CD14-positive monocyte (primary cell): ENCODE data around the gene MYRFL. TPM values are rescaled to one million over a fixed set of nuclear protein-coding genes. Genes with fewer than 3 reads are reported as not detected.

ENCODE experiments used
- DNase-seq, 3 donors: peaks; one replicate each; pipeline ENCODE4 v3.0.0-alpha.2; 2011 to 2022
- H2AFZ ChIP-seq: 2 replicates; pipeline ENCODE4 v1.6.0; 2012; ENCODE audit warnings: mild to moderate bottlenecking, low read depth, low read length, inconsistent platforms; ENCODE audit not compliant: insufficient read depth, poor library complexity, severe bottlenecking
- H3K27ac ChIP-seq, 2 donors: 1 replicate in 1 of 2; 2 replicates in 1 of 2; pipeline ENCODE4 v1.5.1; 2012 to 2013; ENCODE audit warnings: low read length in 2 of 2, control low read depth in 1 of 2, inconsistent platforms in 1 of 2, low read depth in 1 of 2, mild to moderate bottlenecking in 1 of 2
- H3K27me3 ChIP-seq, 2 donors: one replicate each; pipeline versions ENCODE4 v1.6.0 to v1.6.1; 2011 to 2013; ENCODE audit warnings: low read length in 2 of 2; ENCODE audit not compliant: control insufficient read depth in 2 of 2, insufficient read depth in 2 of 2
- H3K36me3 ChIP-seq, 2 donors: replicated peaks in 1 of 2; 1 replicate in 1 of 2; 2 replicates in 1 of 2; pipeline versions ENCODE4 v1.5.1 to v1.6.1; 2012 to 2013; ENCODE audit warnings: low read length in 2 of 2, control low read depth in 1 of 2, inconsistent platforms in 1 of 2, mild to moderate bottlenecking in 1 of 2; ENCODE audit not compliant: insufficient read depth in 2 of 2, control insufficient read depth in 1 of 2
- H3K4me1 ChIP-seq, 2 donors: 1 replicate in 1 of 2; 2 replicates in 1 of 2; pipeline versions ENCODE4 v1.5.1 to v1.6.1; 2012 to 2013; ENCODE audit warnings: low read length in 2 of 2, control low read depth in 1 of 2, inconsistent platforms in 1 of 2, mild to moderate bottlenecking in 1 of 2, moderate library complexity in 1 of 2; ENCODE audit not compliant: insufficient read depth in 2 of 2, control insufficient read depth in 1 of 2
- H3K4me2 ChIP-seq: replicated peaks from 2 replicates; pipeline ENCODE3; 2012; ENCODE audit warnings: low read length, moderate library complexity, mild to moderate bottlenecking; ENCODE audit not compliant: poor library complexity, severe bottlenecking; ENCODE audit errors: extremely low read depth
- H3K4me3 ChIP-seq, 3 experiments: fragments of 200-600 bp in 1 of 3; sonication (generic) in 1 of 3; replicated peaks in 1 of 3; 1 replicate in 2 of 3; 2 replicates in 1 of 3; pipeline ENCODE4 v1.5.1; 2011 to 2013; ENCODE audit warnings: low read length in 3 of 3, mild to moderate bottlenecking in 3 of 3, control low read depth in 2 of 3, low read depth in 2 of 3, inconsistent platforms in 1 of 3, moderate library complexity in 1 of 3
- H3K79me2 ChIP-seq: 2 replicates; pipeline ENCODE4 v1.6.0; 2012; ENCODE audit warnings: mild to moderate bottlenecking, control low read depth, inconsistent platforms, low read length, moderate library complexity; ENCODE audit not compliant: insufficient read depth
- H3K9ac ChIP-seq: 2 replicates; pipeline ENCODE4 v1.6.0; 2017; ENCODE audit warnings: low read length, mild to moderate bottlenecking; ENCODE audit not compliant: insufficient read depth, poor library complexity, severe bottlenecking
- H3K9me3 ChIP-seq, 2 donors: replicated peaks in 1 of 2; 1 replicate in 1 of 2; 2 replicates in 1 of 2; pipeline versions ENCODE4 v1.5.1 to v1.6.1; 2012 to 2013; ENCODE audit warnings: low read length in 2 of 2, control low read depth in 1 of 2; ENCODE audit not compliant: control insufficient read depth in 1 of 2, insufficient read depth in 1 of 2
- H4K20me1 ChIP-seq: 2 replicates; pipeline ENCODE4 v1.6.0; 2012; ENCODE audit warnings: mild to moderate bottlenecking, low read length, control low read depth, moderate library complexity; ENCODE audit not compliant: insufficient read depth
- H3K27ac Mint-ChIP-seq, 7 donors: one replicate each; pipeline ENCODE4 v1.8.0; 2020; ENCODE audit warnings: mild to moderate bottlenecking in 7 of 7, mixed read lengths in 7 of 7, moderate library complexity in 6 of 7, inconsistent platforms in 2 of 7
- H3K27me3 Mint-ChIP-seq, 3 donors: one replicate each; pipeline ENCODE4 v1.8.0; 2021 to 2022; ENCODE audit warnings: low read depth in 3 of 3, mild to moderate bottlenecking in 3 of 3, mixed read lengths in 3 of 3, moderate library complexity in 3 of 3, inconsistent platforms in 1 of 3
- H3K36me3 Mint-ChIP-seq, 2 donors: one replicate each; pipeline ENCODE4 v1.8.0; 2020; ENCODE audit warnings: mixed read lengths in 2 of 2, inconsistent platforms in 1 of 2, mild to moderate bottlenecking in 1 of 2
- H3K4me1 Mint-ChIP-seq: one replicate; pipeline ENCODE4 v1.8.0; 2020; ENCODE audit warnings: mild to moderate bottlenecking, mixed read lengths
- H3K4me3 Mint-ChIP-seq, 2 donors: one replicate each; pipeline ENCODE4 v1.8.0; 2020; ENCODE audit warnings: mild to moderate bottlenecking in 2 of 2, mixed read lengths in 2 of 2, moderate library complexity in 1 of 2
- H3K9me3 Mint-ChIP-seq, 7 donors: one replicate each; pipeline ENCODE4 v1.8.0; 2020 to 2022; ENCODE audit warnings: mixed read lengths in 7 of 7, mild to moderate bottlenecking in 6 of 7, moderate library complexity in 6 of 7, inconsistent platforms in 2 of 7
- WGBS: methylation state at CpG from one replicate; pipeline ENCODE4 v1.1.5; 2013; ENCODE audit warnings: missing lambda C conversion rate; ENCODE audit not compliant: insufficient coverage; 5-methylcytosine and 5-hydroxymethylcytosine counted together
- intact Hi-C, 2 donors: fragments of 100-400 bp; cut with micrococcal nuclease; formaldehyde crosslinking; loops; one replicate each; pipeline versions ENCODE4 v1.15.0 to v1.15.1; 2023
- polyA plus RNA-seq, 3 donors: library from polyadenylated mRNA; depleted of rRNA in 1 of 3; unstranded in 2 of 3; stranded (reverse) in 1 of 3; fragments of 300-500 nt in 2 of 3; fragments of >200 nt in 1 of 3; fragmentation: Illumina TruSeq in 2 of 3; gene quantifications; 1 replicate in 2 of 3; 2 replicates in 1 of 3; pipeline ENCODE4 v1.2.3, GENCODE V29; 2012 to 2021
- TF ChIP-seq, protein P1 (sequence below): fragments of 200-600 bp; IDR thresholded peaks from one replicate; pipeline ENCODE4 v1.8.0; 2022; ENCODE audit warnings: antibody characterized with exemption, mild to moderate bottlenecking

Gene MYRFL
- polyA plus RNA-seq, 3 donors: not detected

DNA sequence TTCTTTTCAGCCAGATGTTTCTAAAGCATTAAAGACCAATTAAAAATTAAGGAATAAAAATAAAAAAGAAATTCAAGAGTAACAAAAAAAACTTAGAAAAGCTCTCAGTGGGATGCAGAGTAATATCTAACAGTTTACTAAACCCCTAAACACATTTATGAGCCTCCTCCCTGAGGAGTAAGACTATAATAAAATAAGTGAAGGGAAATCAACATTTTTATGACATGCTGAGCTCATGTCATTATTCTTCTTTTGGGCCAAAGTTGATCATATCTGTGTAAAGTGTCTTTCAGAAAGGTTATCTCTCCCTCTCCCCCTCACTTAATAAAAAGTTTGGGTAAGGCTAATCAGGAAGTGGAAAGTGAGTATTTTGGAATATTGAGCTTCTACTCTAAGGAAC is 122.1 kb downstream of the MYRFL start:
- Mint-ChIP-seq H3K4me3 (no peak overlapping the region), H3K36me3 (no peaks in the 10 kb centered on the region), H3K4me1 (no peaks in the 10 kb centered on the region), H3K27me3 (peaks cover 0 to 2% (median 0%) of the 10 kb centered on the region in 3 donors), H3K9me3 (peaks cover 0 to 7% (median 3%) of the 10 kb centered on the region in 7 donors), H3K27ac (no peak overlapping the region)
- Histone ChIP-seq H3K27ac (no peak overlapping the region), H3K36me3 (no peaks in the 10 kb centered on the region), H2AFZ (no peak overlapping the region), H3K4me2 (no peak overlapping the region), H3K4me1 (no peaks in the 10 kb centered on the region), H3K79me2 (no peaks in the 10 kb centered on the region), H3K9me3 (no peaks in the 10 kb centered on the region), H4K20me1 (no peaks in the 10 kb centered on the region), H3K9ac (no peak overlapping the region), H3K4me3 (no peak overlapping the region), H3K27me3 (no peaks in the 10 kb centered on the region)
- TF ChIP-seq, protein P1, sequence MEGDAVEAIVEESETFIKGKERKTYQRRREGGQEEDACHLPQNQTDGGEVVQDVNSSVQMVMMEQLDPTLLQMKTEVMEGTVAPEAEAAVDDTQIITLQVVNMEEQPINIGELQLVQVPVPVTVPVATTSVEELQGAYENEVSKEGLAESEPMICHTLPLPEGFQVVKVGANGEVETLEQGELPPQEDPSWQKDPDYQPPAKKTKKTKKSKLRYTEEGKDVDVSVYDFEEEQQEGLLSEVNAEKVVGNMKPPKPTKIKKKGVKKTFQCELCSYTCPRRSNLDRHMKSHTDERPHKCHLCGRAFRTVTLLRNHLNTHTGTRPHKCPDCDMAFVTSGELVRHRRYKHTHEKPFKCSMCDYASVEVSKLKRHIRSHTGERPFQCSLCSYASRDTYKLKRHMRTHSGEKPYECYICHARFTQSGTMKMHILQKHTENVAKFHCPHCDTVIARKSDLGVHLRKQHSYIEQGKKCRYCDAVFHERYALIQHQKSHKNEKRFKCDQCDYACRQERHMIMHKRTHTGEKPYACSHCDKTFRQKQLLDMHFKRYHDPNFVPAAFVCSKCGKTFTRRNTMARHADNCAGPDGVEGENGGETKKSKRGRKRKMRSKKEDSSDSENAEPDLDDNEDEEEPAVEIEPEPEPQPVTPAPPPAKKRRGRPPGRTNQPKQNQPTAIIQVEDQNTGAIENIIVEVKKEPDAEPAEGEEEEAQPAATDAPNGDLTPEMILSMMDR: no peak
- intact Hi-C loops: no loop called here
- no peak for DNase-seq

DNA sequence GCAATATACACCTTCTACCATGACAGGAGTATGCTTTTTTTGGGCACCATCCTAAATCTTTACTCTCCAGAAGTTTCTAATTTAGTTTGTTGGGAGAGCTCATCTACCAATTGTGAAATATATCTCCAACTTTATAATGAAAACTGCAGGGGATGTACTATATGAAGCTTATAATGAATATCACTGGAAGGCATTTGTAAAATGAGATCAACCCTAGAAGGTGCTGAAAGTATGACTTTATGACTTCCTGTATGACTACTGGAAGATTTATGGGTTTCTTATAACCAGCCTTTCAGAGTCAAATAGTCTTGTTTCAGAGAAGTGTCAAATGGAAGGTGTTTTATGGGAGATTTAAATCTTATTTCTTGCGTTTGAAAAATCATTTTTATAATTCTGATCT is 122.9 kb downstream of the MYRFL start:
- H3K4me3 ChIP-seq: no peak overlapping the region
- H3K9me3 ChIP-seq: no peaks in the 10 kb centered on the region
- Mint-ChIP-seq H3K4me3 (no peak overlapping the region), H3K27ac (no peak overlapping the region), H3K4me1 (no peaks in the 10 kb centered on the region), H3K36me3 (no peaks in the 10 kb centered on the region), H3K9me3 (peaks cover 0 to 7% (median 3%) of the 10 kb centered on the region in 7 donors), H3K27me3 (peaks cover 0 to 2% (median 0%) of the 10 kb centered on the region in 3 donors)
- H3K4me2 ChIP-seq: no peak overlapping the region
- H3K27me3 ChIP-seq: no peaks in the 10 kb centered on the region
- intact Hi-C loops: no loop called here
- H2AFZ ChIP-seq: no peak overlapping the region
- no peaks in the 10 kb centered on the region for H4K20me1 ChIP-seq
- no peaks in the 10 kb centered on the region for H3K4me1 ChIP-seq
- H3K36me3 ChIP-seq: no peaks in the 10 kb centered on the region
- DNase-seq: no peak
- no CpG with 5 or more reads among the region's 1 CpG for WGBS
- H3K9ac ChIP-seq: no peak overlapping the region
- no peak overlapping the region for H3K27ac ChIP-seq
- TF ChIP-seq, protein P1: no peak
- H3K79me2 ChIP-seq: no peaks in the 10 kb centered on the region
